Fibroblast of the aortic adventitia (primary cell): ENCODE results near the gene PRKD1. TPM values are rescaled to one million over a fixed set of nuclear protein-coding genes. Genes with fewer than 3 reads are reported as not detected.

ENCODE experiments used
- DNase-seq: peaks from one replicate; pipeline ENCODE4 v3.0.0-alpha.2; 2010; ENCODE audit warnings: low read depth
- H3K4me3 ChIP-seq: 2 replicates; pipeline ENCODE4 v1.5.1; 2011; ENCODE audit warnings: low read depth, mild to moderate bottlenecking, control low read depth, low read length, moderate library complexity
- CTCF ChIP-seq: IDR thresholded peaks from 2 replicates; pipeline ENCODE4 v1.5.1; 2011; ENCODE audit warnings: mild to moderate bottlenecking, low read length, control low read depth, inconsistent platforms; ENCODE audit not compliant: insufficient read depth
- total RNA-seq: library from RNA; depleted of rRNA; stranded (reverse); fragments of >200 nt; gene quantifications from 2 replicates; pipeline ENCODE4 v1.2.3, GENCODE V29; 2012; ENCODE audit warnings: low replicate concordance

PRKD1 gene
- total RNA-seq, 1 donor, result 11.5 TPM

DNA sequence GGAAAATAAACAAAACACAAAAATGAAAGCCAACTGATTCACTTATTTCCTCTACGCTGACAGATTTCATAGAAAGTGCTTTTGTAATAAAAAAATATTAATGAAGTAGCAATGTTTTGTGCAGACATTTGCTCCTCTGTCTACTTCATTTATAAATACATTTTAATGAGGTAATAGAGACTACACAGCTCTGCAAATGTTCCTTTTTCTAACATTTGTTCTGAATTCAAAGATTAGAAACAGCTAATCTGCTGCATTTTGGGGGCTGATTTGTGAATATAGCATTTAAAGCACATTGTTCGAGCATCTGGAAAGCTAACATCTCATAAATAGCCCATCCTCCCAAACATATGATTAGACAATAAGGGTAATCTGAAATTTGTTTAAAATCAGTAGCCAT lies 97.8 kb downstream of the PRKD1 start:
- no peak for TF ChIP-seq CTCF
- H3K4me3 ChIP-seq, result no peak overlapping the region
- DNase-seq, result no peak

- TF ChIP-seq CTCF, result no peak
- DNase-seq, result no peak
- no peak overlapping the region for H3K4me3 ChIP-seq
These were observed 103.8 kb downstream of the PRKD1 start for GRCh38 chr14:29823816-29824215.

DNA sequence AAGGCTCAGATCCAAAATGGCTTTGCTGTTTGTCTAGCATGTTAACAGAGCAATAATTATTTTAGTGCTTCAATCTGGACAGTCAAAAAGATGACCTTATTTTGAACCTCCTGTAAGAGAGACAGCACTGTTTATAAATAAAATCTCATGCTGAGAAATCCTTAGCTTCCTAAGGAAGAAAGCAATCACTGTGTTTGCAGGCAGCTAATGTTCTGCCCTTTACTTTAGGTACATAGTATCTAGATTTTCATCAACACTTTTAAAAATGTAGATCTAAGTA lies 105.3 kb downstream of the PRKD1 start:
- TF ChIP-seq CTCF, result no peak
- DNase-seq, result no peak
- H3K4me3 ChIP-seq, result no peak overlapping the region

GRCh38 chr14:29821661-29822429 lies 105.8 kb downstream of the PRKD1 start:
- TF ChIP-seq CTCF, result no peak
- no peak overlapping the region for H3K4me3 ChIP-seq
- no peak for DNase-seq

- H3K4me3 ChIP-seq, result no peak overlapping the region
- no peak for DNase-seq
- TF ChIP-seq CTCF, result no peak
These were observed 106.4 kb downstream of the PRKD1 start for GRCh38 chr14:29821242-29821641.

GRCh38 chr14:29820785-29821184 lies 106.9 kb downstream of the PRKD1 start:
- no peak overlapping the region for H3K4me3 ChIP-seq
- TF ChIP-seq CTCF, result no peak
- no peak for DNase-seq
